Suppressor macrophage treated with lipopolysaccharide for 4 hours (primary cell): ENCODE measurements around the gene REPS2.

Source experiments
- DNase-seq: peaks from one replicate; pipeline ENCODE4 v3.0.0-alpha.2; 2020

REPS2 gene

GRCh38 chrX:17038681-17039161 lies 92.3 kb downstream of the REPS2 start:
- peak; percentile 55 for DNase-seq

GRCh38 chrX:17039826-17040225 lies 93.4 kb downstream of the REPS2 start:
- DNase-seq: no peak

DNA sequence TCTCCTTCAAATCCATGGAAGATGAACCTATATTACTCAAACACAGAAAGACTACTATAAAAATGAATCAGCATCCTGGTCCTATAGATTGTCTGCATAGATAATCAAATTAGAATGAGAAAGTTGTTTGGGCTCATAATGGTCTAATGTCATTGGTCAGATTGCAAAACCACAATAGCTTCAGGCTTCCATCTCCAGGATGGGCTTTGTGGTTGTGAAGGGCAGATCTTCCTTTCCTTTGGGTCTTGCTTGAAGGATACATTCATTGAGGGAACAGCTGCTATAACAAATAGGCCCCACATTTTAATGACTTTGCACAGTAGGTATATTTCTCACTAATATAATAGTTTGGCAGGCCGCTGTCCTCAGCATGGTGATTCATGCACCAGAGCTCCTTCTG lies 94.3 kb downstream of the REPS2 start:
- DNase-seq: no peak

GRCh38 chrX:17042037-17042436 lies 95.6 kb downstream of the REPS2 start:
- no peak for DNase-seq

DNA sequence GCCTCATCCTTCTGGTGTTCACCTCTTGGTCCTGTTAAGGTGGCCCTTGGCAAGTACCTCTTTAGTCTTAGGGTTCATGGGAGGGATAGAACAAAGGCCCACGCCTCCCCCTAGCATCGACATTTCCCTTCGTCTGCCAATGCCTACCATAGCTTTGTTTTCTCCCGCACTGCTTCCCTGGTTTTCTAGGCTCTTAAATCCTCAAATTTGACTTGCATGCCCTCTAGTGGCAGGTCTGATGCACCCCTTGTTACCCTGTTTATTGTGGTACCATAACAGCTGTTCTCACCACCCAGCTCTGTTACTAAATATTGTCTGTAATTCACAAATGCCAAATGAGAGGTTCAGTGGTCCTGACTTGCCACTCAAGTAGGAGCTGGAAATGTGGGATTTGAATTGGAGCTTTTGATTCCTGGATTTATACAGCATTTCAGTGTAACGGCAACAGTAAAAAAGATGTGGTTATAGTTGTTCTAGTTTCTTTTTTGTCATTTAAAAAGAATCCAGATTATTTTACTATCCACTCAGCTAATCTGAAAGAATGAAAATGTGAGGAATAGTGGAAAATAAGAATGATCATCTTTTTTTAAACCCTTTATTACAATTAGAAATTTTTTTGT lies 100.1 kb downstream of the REPS2 start:
- peak; percentile 73 for DNase-seq

GRCh38 chrX:17047224-17047623 lies 100.8 kb downstream of the REPS2 start:
- no peak for DNase-seq

DNA sequence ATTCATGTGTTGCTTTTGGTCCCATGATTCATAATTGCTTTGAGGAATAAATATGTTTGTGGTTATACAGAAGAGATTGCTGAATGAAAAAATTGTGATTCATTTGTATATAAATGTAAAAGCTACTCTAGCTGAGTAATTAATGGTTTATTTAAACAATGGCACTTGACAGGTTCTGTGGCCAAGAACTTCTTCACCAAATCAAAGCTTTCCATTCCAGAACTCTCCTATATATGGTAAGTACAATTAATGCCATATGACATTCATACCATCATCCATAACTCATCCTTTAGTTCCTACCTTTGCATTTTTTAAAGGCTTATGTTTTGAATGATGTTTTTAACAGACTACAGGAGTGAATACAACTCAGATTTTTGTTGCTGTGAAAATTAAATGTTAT lies 105.8 kb downstream of the REPS2 start:
- no peak for DNase-seq

- no peak for DNase-seq
Observed at GRCh38 chrX:17052793-17053192, 106.3 kb downstream of the REPS2 start.

DNA sequence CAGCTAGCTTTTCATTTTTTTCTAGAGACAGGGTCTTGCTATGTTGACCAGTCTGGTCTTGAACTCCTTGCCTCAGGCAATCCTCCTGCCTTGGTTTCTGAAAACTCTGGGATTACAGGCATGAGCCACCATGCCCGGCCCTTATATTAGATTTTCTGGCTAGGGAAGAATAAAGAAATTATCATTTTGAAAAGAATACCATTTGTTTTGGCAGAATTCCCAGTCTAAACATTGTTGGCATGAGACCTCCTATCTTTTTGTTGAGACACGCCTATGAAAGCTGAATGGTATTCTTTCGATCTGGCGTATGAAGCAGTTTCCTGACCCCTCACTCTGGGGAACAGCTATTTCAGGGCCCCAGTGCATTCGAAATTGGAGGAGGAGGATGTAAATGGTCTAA lies 107.0 kb downstream of the REPS2 start:
- no peak for DNase-seq

- no peak for DNase-seq
Observed at GRCh38 chrX:17056868-17057608, 110.6 kb downstream of the REPS2 start.

- no peak for DNase-seq
Observed at GRCh38 chrX:17062065-17062464, 115.6 kb downstream of the REPS2 start.

DNA sequence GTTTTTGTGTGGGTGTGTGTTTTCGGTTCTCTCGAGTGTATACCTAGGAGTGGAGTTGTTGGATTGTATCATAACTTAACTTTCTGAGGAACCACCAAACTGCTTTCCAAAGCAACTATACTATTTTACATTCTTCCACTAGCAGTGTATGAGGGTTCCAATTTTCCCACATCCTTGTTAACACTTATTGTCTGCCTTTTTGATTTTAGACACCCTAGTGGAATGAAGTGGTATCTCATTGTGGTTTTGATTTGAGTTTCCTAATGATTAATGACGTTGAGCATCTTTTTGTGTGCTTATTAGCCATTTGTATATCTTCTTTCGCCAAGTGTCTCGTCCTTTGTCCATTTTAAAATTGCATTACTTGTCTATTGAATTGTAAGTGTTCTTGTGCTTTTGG lies 118.6 kb downstream of the REPS2 start:
- no peak for DNase-seq

GRCh38 chrX:17067534-17067933 lies 121.1 kb downstream of the REPS2 start:
- DNase-seq: no peak

GRCh38 chrX:17072301-17072700 lies 125.8 kb downstream of the REPS2 start:
- DNase-seq: no peak

- no peak for DNase-seq
Observed at GRCh38 chrX:17072721-17073230, 126.3 kb downstream of the REPS2 start.

- DNase-seq: no peak
Observed at GRCh38 chrX:17075004-17075403, 128.5 kb downstream of the REPS2 start.

DNA sequence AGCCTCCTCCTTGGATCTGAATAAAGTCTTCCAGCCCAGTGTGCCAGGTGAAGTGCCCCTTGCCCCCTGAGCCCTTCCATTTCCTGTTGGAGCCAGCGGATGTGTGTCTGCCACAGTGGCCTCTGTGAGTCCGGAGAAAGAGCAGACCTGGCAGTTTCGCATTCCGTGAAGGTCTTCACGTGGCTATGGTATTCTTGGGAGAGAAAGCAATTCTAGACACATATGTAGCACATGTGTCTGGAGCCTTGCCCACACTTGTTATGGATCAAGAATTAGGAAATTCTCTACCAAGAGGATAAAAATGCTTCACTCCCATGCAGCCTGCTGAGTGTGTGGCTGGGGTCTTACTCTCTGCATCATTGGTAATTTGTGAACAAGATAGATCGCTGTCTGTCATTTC lies 130.9 kb downstream of the REPS2 start:
- no peak for DNase-seq

DNA sequence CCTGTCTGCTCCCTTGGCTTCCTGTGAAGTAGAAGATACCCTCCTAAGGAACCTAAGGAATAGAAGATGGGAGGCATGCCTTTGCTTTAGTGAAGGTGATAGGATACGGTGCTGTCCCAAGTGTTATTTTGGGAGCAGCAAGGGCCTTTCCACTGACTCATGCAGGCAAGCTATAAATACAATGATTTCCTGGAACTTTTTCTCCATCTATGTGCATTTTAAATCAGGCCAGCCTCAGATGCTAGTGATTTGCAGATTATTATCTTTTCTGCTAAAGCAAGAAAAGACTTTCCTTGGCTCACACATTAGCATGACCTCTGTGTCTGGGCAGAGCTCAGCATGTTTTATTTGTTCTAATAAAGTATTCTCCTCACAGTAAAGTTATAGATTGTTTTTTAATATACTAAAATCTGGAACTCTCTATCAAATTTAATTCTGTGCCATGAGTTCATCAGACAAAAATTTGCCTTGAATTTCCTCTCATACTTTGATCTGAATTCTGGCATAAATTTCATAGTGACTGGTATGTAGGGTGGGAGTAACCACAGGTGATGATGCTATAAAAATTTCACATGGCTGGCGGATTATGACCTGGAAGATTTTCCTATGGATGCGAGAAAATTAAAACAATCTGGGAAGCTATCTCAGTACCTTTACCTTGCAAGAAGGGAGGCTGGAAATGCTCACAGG lies 131.7 kb downstream of the REPS2 start:
- no peak for DNase-seq

DNA sequence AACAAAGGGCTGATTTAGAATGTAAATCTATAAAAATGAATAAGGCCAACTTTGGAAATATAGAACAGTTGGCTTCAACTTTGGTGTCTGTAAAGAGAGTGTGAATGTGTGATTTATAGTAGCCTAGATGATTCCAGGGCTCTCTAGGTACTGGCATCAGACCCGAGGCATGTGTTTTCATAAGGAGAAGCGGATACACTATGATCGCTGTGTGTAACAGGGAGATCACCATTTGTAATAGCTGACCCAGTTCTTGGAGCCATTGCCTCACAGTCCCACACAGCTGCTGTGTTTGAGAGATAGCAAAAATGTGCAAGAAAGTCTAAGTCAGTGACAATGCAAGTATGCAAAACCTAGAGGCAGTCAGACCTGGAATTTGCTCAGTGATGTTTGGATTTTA lies 135.1 kb downstream of the REPS2 start:
- DNase-seq: no peak

- DNase-seq: no peak
Observed at GRCh38 chrX:17081968-17082367, 135.5 kb downstream of the REPS2 start.

GRCh38 chrX:17082831-17083230 lies 136.4 kb downstream of the REPS2 start:
- DNase-seq: no peak

- DNase-seq: no peak
Observed at GRCh38 chrX:17086317-17086716, 139.9 kb downstream of the REPS2 start.

DNA sequence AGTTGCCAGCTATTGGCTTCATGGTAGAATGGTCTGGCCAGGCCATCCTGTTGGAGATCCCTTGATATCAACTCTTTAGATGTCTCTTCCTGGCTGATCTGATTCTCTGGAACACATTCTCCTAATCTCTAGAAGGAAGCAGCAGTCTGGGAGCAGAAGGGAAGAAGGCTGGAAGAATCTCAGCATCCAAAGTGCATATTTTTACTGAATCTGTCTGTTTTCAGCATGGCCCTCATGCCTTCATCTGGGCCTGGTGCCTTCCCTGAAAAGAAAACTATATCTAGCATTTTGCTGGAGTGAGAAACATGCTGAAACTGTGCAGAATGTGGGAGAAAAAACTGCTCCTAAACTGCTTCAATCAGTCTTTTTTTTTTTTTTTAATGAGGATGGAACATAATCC lies 148.7 kb downstream of the REPS2 start:
- DNase-seq: no peak
